SK-N-SH treated with all-trans-retinoic acid at 6 μM for 48 hours (cell line): Measurements from ENCODE around the gene KCNT1.

Source experiments
- ATAC-seq: fragments of 200-7000 bp; cut with Tn5 transposase; 3 replicates; pipeline ENCODE4 v1.9.1; 2020; ENCODE audit warnings: mild to moderate bottlenecking, moderate library complexity
- ARNTL ChIP-seq: fragments of 450-650 bp; formaldehyde crosslinking; IDR thresholded peaks from 2 replicates; pipeline ENCODE4 v1.5.0; 2020; ENCODE audit warnings: low read depth, mild to moderate bottlenecking, moderate library complexity, borderline replicate concordance
- BACH2 ChIP-seq: fragments of 250-450 bp; sonication (Bioruptor Pico); IDR thresholded peaks from 2 replicates; pipeline ENCODE4 v1.9.0; 2021; ENCODE audit warnings: mild to moderate bottlenecking, borderline replicate concordance
- CSDC2 ChIP-seq: fragments of 250-450 bp; sonication (Bioruptor Pico); IDR thresholded peaks from 2 replicates; pipeline ENCODE4 v1.5.0; 2020; ENCODE audit warnings: mild to moderate bottlenecking, moderate library complexity
- CSRNP3 ChIP-seq: fragments of 250-450 bp; sonication (Bioruptor Pico); IDR thresholded peaks from 2 replicates; pipeline ENCODE4 v1.5.1; 2021; ENCODE audit warnings: mild to moderate bottlenecking, moderate library complexity
- ESRRG ChIP-seq: fragments of 250-450 bp; sonication (Bioruptor Pico); IDR thresholded peaks from 2 replicates; pipeline ENCODE4 v1.6.1; 2021; ENCODE audit warnings: mild to moderate bottlenecking
- GLIS3 ChIP-seq: fragments of 250-450 bp; sonication (Bioruptor Pico); IDR thresholded peaks from 2 replicates; pipeline ENCODE4 v1.5.0; 2020; ENCODE audit warnings: mild to moderate bottlenecking, moderate library complexity
- ISL1 ChIP-seq: fragments of 250-450 bp; sonication (Bioruptor Pico); IDR thresholded peaks from 2 replicates; pipeline ENCODE4 v2.1.2; 2022; ENCODE audit warnings: mild to moderate bottlenecking, moderate library complexity
- OSR1 ChIP-seq: fragments of 250-450 bp; sonication (Bioruptor Pico); IDR thresholded peaks from 2 replicates; pipeline ENCODE4 v1.8.0; 2022; ENCODE audit warnings: moderate library complexity, mild to moderate bottlenecking, inconsistent platforms
- PPARA ChIP-seq: fragments of 250-450 bp; sonication (Bioruptor Pico); IDR thresholded peaks from 2 replicates; pipeline ENCODE4 v1.5.0; 2020; ENCODE audit warnings: mild to moderate bottlenecking, borderline replicate concordance
- RARB ChIP-seq: fragments of 250-450 bp; sonication (Bioruptor Pico); IDR thresholded peaks from 2 replicates; pipeline ENCODE4 v1.8.0; 2021; ENCODE audit warnings: mild to moderate bottlenecking, moderate library complexity
- SNAI2 ChIP-seq: fragments of 250-450 bp; sonication (Bioruptor Pico); IDR thresholded peaks from 2 replicates; pipeline ENCODE4 v1.5.0; 2020; ENCODE audit warnings: mild to moderate bottlenecking, moderate library complexity
- TCF4 ChIP-seq: fragments of 250-450 bp; sonication (Bioruptor Pico); IDR thresholded peaks from 2 replicates; pipeline ENCODE4 v1.8.0; 2021; ENCODE audit warnings: mild to moderate bottlenecking, moderate library complexity, borderline replicate concordance
- TOX ChIP-seq: fragments of 250-450 bp; sonication (Bioruptor Pico); IDR thresholded peaks from 2 replicates; pipeline ENCODE4 v1.8.0; 2021; ENCODE audit warnings: mild to moderate bottlenecking, moderate library complexity, borderline replicate concordance
- ZC3H10 ChIP-seq: fragments of 250-450 bp; sonication (Bioruptor Pico); IDR thresholded peaks from 2 replicates; pipeline ENCODE4 v1.5.1; 2021; ENCODE audit warnings: mild to moderate bottlenecking, moderate library complexity
- ZFP3 ChIP-seq: fragments of 250-450 bp; sonication (Bioruptor Pico); IDR thresholded peaks from 2 replicates; pipeline ENCODE4 v1.5.0; 2020; ENCODE audit warnings: mild to moderate bottlenecking, moderate library complexity
- ZFP30 ChIP-seq: fragments of 450-650 bp; formaldehyde crosslinking; IDR thresholded peaks from 2 replicates; pipeline ENCODE4 v1.5.0; 2022; ENCODE audit warnings: mild to moderate bottlenecking, moderate library complexity
- ZNF565 ChIP-seq: fragments of 450-650 bp; formaldehyde crosslinking; conservative IDR thresholded peaks from 2 replicates; pipeline ENCODE4 v1.5.0; 2020; ENCODE audit warnings: low read depth, mild to moderate bottlenecking, moderate library complexity
- ZNF70 ChIP-seq: fragments of 450-650 bp; formaldehyde crosslinking; IDR thresholded peaks from 2 replicates; pipeline ENCODE4 v1.5.0; 2020; ENCODE audit warnings: mild to moderate bottlenecking, moderate library complexity
- ZNF8 ChIP-seq: fragments of 450-650 bp; formaldehyde crosslinking; IDR thresholded peaks from 2 replicates; pipeline ENCODE4 v1.5.0; 2020; ENCODE audit warnings: mild to moderate bottlenecking, moderate library complexity
- TF ChIP-seq, protein P1 (sequence below): fragments of 250-450 bp; sonication (Bioruptor Pico); IDR thresholded peaks from 2 replicates; pipeline ENCODE4 v1.8.0; 2020; ENCODE audit warnings: mild to moderate bottlenecking, moderate library complexity, borderline replicate concordance
- TF ChIP-seq, protein P2 (sequence below): fragments of 250-450 bp; sonication (Bioruptor Pico); IDR thresholded peaks from 2 replicates; pipeline ENCODE4 v1.5.0; 2020; ENCODE audit warnings: mild to moderate bottlenecking, moderate library complexity
- TF ChIP-seq, protein P3 (sequence below): fragments of 250-450 bp; sonication (Bioruptor Pico); IDR thresholded peaks from 2 replicates; pipeline ENCODE4 v1.8.0; 2021; ENCODE audit warnings: low read depth, mild to moderate bottlenecking, moderate library complexity, borderline replicate concordance

Gene KCNT1

GRCh38 chr9:135677641-135678168 lies 24.3 kb upstream of the KCNT1 start (continued):
- TF ChIP-seq, protein P1, sequence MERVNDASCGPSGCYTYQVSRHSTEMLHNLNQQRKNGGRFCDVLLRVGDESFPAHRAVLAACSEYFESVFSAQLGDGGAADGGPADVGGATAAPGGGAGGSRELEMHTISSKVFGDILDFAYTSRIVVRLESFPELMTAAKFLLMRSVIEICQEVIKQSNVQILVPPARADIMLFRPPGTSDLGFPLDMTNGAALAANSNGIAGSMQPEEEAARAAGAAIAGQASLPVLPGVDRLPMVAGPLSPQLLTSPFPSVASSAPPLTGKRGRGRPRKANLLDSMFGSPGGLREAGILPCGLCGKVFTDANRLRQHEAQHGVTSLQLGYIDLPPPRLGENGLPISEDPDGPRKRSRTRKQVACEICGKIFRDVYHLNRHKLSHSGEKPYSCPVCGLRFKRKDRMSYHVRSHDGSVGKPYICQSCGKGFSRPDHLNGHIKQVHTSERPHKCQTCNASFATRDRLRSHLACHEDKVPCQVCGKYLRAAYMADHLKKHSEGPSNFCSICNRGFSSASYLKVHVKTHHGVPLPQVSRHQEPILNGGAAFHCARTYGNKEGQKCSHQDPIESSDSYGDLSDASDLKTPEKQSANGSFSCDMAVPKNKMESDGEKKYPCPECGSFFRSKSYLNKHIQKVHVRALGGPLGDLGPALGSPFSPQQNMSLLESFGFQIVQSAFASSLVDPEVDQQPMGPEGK (CRISPR knock-in tag), result no peak

- ATAC-seq, result no peak
- TF ChIP-seq ZNF565 (CRISPR knock-in tag), result no peak
- TF ChIP-seq ESRRG (CRISPR knock-in tag), result no peak
- no peak for TF ChIP-seq TOX
- no peak for TF ChIP-seq RARB (CRISPR knock-in tag)
- no peak for TF ChIP-seq ISL1
- no peak for TF ChIP-seq CSDC2 (CRISPR knock-in tag)
- TF ChIP-seq SNAI2 (CRISPR knock-in tag), result no peak
- TF ChIP-seq CSRNP3 (CRISPR knock-in tag), result no peak
- no peak for TF ChIP-seq ZNF8 (CRISPR knock-in tag)
- no peak for TF ChIP-seq BACH2
- TF ChIP-seq ZC3H10, result no peak
- TF ChIP-seq PPARA (CRISPR knock-in tag), result no peak
- TF ChIP-seq ZNF70 (CRISPR knock-in tag), result no peak
- no peak for TF ChIP-seq TCF4 (CRISPR knock-in tag)
- TF ChIP-seq OSR1 (CRISPR knock-in tag), result no peak
- no peak for TF ChIP-seq GLIS3 (CRISPR knock-in tag)
- no peak for TF ChIP-seq ARNTL (CRISPR knock-in tag)
- TF ChIP-seq ZFP3 (CRISPR knock-in tag), result no peak
- TF ChIP-seq, all 23 proteins: peak for 0
These were observed 23.6 kb upstream of the KCNT1 start for GRCh38 chr9:135678236-135679017.

- TF ChIP-seq CSDC2 (CRISPR knock-in tag) (no peak), PPARA (CRISPR knock-in tag) (no peak), OSR1 (CRISPR knock-in tag) (no peak), SNAI2 (CRISPR knock-in tag) (no peak), ZNF8 (CRISPR knock-in tag) (no peak), ZC3H10 (no peak), ZFP30 (CRISPR knock-in tag) (no peak), TOX (no peak), ISL1 (no peak), TCF4 (CRISPR knock-in tag) (no peak), ARNTL (CRISPR knock-in tag) (no peak), ESRRG (CRISPR knock-in tag) (no peak), BACH2 (no peak), RARB (CRISPR knock-in tag) (no peak)
- TF ChIP-seq, protein P2, sequence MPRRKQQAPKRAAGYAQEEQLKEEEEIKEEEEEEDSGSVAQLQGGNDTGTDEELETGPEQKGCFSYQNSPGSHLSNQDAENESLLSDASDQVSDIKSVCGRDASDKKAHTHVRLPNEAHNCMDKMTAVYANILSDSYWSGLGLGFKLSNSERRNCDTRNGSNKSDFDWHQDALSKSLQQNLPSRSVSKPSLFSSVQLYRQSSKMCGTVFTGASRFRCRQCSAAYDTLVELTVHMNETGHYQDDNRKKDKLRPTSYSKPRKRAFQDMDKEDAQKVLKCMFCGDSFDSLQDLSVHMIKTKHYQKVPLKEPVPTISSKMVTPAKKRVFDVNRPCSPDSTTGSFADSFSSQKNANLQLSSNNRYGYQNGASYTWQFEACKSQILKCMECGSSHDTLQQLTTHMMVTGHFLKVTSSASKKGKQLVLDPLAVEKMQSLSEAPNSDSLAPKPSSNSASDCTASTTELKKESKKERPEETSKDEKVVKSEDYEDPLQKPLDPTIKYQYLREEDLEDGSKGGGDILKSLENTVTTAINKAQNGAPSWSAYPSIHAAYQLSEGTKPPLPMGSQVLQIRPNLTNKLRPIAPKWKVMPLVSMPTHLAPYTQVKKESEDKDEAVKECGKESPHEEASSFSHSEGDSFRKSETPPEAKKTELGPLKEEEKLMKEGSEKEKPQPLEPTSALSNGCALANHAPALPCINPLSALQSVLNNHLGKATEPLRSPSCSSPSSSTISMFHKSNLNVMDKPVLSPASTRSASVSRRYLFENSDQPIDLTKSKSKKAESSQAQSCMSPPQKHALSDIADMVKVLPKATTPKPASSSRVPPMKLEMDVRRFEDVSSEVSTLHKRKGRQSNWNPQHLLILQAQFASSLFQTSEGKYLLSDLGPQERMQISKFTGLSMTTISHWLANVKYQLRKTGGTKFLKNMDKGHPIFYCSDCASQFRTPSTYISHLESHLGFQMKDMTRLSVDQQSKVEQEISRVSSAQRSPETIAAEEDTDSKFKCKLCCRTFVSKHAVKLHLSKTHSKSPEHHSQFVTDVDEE, result no peak
- TF ChIP-seq, protein P1 (CRISPR knock-in tag), result no peak
- TF ChIP-seq, protein P3, sequence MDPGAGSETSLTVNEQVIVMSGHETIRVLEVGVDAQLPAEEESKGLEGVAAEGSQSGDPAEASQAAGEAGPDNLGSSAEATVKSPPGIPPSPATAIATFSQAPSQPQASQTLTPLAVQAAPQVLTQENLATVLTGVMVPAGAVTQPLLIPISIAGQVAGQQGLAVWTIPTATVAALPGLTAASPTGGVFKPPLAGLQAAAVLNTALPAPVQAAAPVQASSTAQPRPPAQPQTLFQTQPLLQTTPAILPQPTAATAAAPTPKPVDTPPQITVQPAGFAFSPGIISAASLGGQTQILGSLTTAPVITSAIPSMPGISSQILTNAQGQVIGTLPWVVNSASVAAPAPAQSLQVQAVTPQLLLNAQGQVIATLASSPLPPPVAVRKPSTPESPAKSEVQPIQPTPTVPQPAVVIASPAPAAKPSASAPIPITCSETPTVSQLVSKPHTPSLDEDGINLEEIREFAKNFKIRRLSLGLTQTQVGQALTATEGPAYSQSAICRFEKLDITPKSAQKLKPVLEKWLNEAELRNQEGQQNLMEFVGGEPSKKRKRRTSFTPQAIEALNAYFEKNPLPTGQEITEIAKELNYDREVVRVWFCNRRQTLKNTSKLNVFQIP (CRISPR knock-in tag), result no peak
- TF ChIP-seq, all 23 proteins: peak for 0
- no peak for ATAC-seq
These were observed 21.9 kb upstream of the KCNT1 start for GRCh38 chr9:135680056-135680455.
